GM12892 (cell line): ENCODE results near the gene COG8.

Source experiments
- POLR2A ChIP-seq: IDR thresholded peaks from 2 replicates; pipeline ENCODE4 v1.6.1; 2011; ENCODE audit warnings: low read depth, low read length, control low read depth
- POLR2AphosphoS5 ChIP-seq: IDR thresholded peaks from 2 replicates; pipeline ENCODE4 v1.6.1; 2011; ENCODE audit warnings: low read depth, low read length, control low read depth
- TAF1 ChIP-seq: IDR thresholded peaks from 2 replicates; pipeline ENCODE4 v1.6.1; 2011; ENCODE audit warnings: low read depth, mild to moderate bottlenecking, control low read depth, low read length, borderline replicate concordance

- TF ChIP-seq POLR2AphosphoS5 (no peak; the same call in 1 of the 2 replicates), TAF1 (no peak), POLR2A (no peak)
These were observed 13.0 kb downstream of the COG8 start for GRCh38 chr16:69326172-69326873.
